Testis (tissue), 3 donors: Measurements from ENCODE around the gene PRKG1. TPM values are rescaled to one million over a fixed set of nuclear protein-coding genes. Genes with fewer than 3 reads are reported as not detected.

Source experiments
- DNase-seq: peaks from one replicate; pipeline ENCODE4 v3.0.0-alpha.2; 2019
- H3K27ac ChIP-seq, 2 donors: fragments of 200-600 bp; sonication (generic); one replicate each; pipeline ENCODE4 v1.5.1; 2019
- H3K27me3 ChIP-seq: fragments of 200-600 bp; sonication (generic); one replicate; pipeline ENCODE4 v1.5.1; 2019
- H3K36me3 ChIP-seq: fragments of 200-600 bp; sonication (generic); one replicate; pipeline ENCODE4 v1.5.1; 2017; ENCODE audit warnings: low read depth; ENCODE audit errors: missing control alignments
- H3K4me1 ChIP-seq: fragments of 200-600 bp; sonication (generic); one replicate; pipeline ENCODE4 v1.5.1; 2019
- H3K4me3 ChIP-seq, 2 donors: fragments of 200-600 bp; sonication (generic); one replicate each; pipeline ENCODE4 v1.5.1; 2017 to 2019
- H3K9me3 ChIP-seq: fragments of 200-600 bp; sonication (generic); one replicate; pipeline ENCODE4 v1.5.1; 2017
- CTCF ChIP-seq, 3 experiments: fragments of 450-650 bp in 2 of 3; fragments of 200-600 bp in 1 of 3; sonication (generic) in 1 of 3; IDR thresholded peaks; one replicate each; pipeline ENCODE4 v1.5.1; 2016 to 2019; ENCODE audit warnings: antibody characterized with exemption in 3 of 3, mild to moderate bottlenecking in 2 of 3, moderate library complexity in 1 of 3
- POLR2A ChIP-seq: fragments of 450-650 bp; IDR thresholded peaks from one replicate; pipeline ENCODE4 v1.6.1; 2017; ENCODE audit warnings: antibody characterized with exemption, mild to moderate bottlenecking, moderate library complexity
- WGBS, 2 donors: methylation state at CpG; one replicate each; pipeline ENCODE4 v1.1.5; 2018; 5-methylcytosine and 5-hydroxymethylcytosine counted together
- intact Hi-C: fragments of 100-400 bp; cut with DNase I; formaldehyde crosslinking; loops from one replicate; pipeline ENCODE4 v1.15.1; 2023; ENCODE audit warnings: low total_unique reads
- polyA plus RNA-seq: library from polyadenylated mRNA; stranded (reverse); fragments of 350-450 nt; fragmentation: Illumina TruSeq; extraction: RNeasy Lipid Tissue Mini Kit (QIAGEN cat#74804); gene quantifications from one replicate; pipeline ENCODE4 v1.2.3, GENCODE V29; 2014; ENCODE audit warnings: low read depth, low replicate concordance; ENCODE audit not compliant: insufficient read depth
- total RNA-seq, 2 donors: library from RNA; depleted of rRNA; stranded (reverse); fragments of >200 nt; gene quantifications; one replicate each; pipeline ENCODE4 v1.2.3, GENCODE V29; 2016

PRKG1 gene
- total and polyA plus RNA-seq, 3 donors from 2014 or later, result 6.3 to 15.3 (median 12.5) TPM

- no peak for DNase-seq
- intact Hi-C loops, result no loop called here
- Histone ChIP-seq H3K4me1 (no peaks in the 10 kb centered on the region), H3K9me3 (no peaks in the 10 kb centered on the region), H3K4me3 (no peak overlapping the region), H3K27me3 (no peaks in the 10 kb centered on the region), H3K36me3 (no peaks in the 10 kb centered on the region), H3K27ac (no peak overlapping the region)
- WGBS, 2 donors, result 83 to 92% methylated on average over 5 of the region's 5 CpGs
- TF ChIP-seq CTCF (IDR thresholded peaks at IDR 0.05) (no peak), POLR2A (no peak)
Observed at GRCh38 chr10:51934373-51934772, 860.1 kb downstream of the PRKG1 start.

GRCh38 chr10:51935341-51935740, 861.1 kb downstream of the PRKG1 start:
- intact Hi-C loops, result no loop called here
- H3K4me3 ChIP-seq, result no peak overlapping the region
- no peak overlapping the region for H3K27ac ChIP-seq
- no peak for DNase-seq
- H3K9me3 ChIP-seq, result no peaks in the 10 kb centered on the region
- no peak for TF ChIP-seq POLR2A
- no peak for TF ChIP-seq CTCF (IDR thresholded peaks at IDR 0.05)
- H3K36me3 ChIP-seq, result no peaks in the 10 kb centered on the region
- 83 to 88% methylated on average over 5 of the region's 5 CpGs for WGBS, 2 donors
- no peaks in the 10 kb centered on the region for H3K27me3 ChIP-seq
- H3K4me1 ChIP-seq, result no peaks in the 10 kb centered on the region

GRCh38 chr10:51937308-51938140, 863.2 kb downstream of the PRKG1 start:
- no peak for TF ChIP-seq CTCF (IDR thresholded peaks at IDR 0.05)
- no peak for TF ChIP-seq POLR2A
- Histone ChIP-seq H3K4me1 (no peaks in the 10 kb centered on the region), H3K4me3 (no peak overlapping the region), H3K36me3 (no peaks in the 10 kb centered on the region), H3K9me3 (no peaks in the 10 kb centered on the region), H3K27ac (peak overlapping the region in 1 of 2 donors; percentile 37), H3K27me3 (no peaks in the 10 kb centered on the region)
- DNase-seq, result no peak
- WGBS, 2 donors, result 65 to 78% methylated on average over 7 of the region's 7 CpGs
- intact Hi-C loops, result no loop called here

- intact Hi-C loops, result no loop called here
Observed at GRCh38 chr10:51950371-51950995, 876.2 kb downstream of the PRKG1 start.

More at GRCh38 chr10:51950371-51950995, 876.2 kb downstream of the PRKG1 start:
- WGBS, 2 donors, result 78 to 92% methylated on average over 10 of the region's 10 CpGs
- Histone ChIP-seq H3K27me3 (no peaks in the 10 kb centered on the region), H3K27ac (no peak overlapping the region), H3K36me3 (no peaks in the 10 kb centered on the region), H3K4me3 (no peak overlapping the region), H3K9me3 (no peaks in the 10 kb centered on the region), H3K4me1 (no peaks in the 10 kb centered on the region)
- TF ChIP-seq POLR2A (no peak), CTCF (IDR thresholded peaks at IDR 0.05) (no peak)
- no peak for DNase-seq
